ENCODE data around the gene SLC24A4.

- TF ChIP-seq EZH2 (IDR thresholded peaks at IDR 0.05; ENCODE audit: low read length, unreplicated experiment) = no peak
- no peak for TF ChIP-seq EZH2phosphoT487 (IDR thresholded peaks at IDR 0.05; ENCODE audit: borderline replicate concordance, low read length)
- TF ChIP-seq CTCF (conservative IDR thresholded peaks at IDR 0.05; ENCODE audit: low read depth, low read length) = no peak
These were observed 204.8 kb downstream of the SLC24A4 start for GRCh38 chr14:92527721-92528120.
